ENCODE data around the gene RTCA.

DNA sequence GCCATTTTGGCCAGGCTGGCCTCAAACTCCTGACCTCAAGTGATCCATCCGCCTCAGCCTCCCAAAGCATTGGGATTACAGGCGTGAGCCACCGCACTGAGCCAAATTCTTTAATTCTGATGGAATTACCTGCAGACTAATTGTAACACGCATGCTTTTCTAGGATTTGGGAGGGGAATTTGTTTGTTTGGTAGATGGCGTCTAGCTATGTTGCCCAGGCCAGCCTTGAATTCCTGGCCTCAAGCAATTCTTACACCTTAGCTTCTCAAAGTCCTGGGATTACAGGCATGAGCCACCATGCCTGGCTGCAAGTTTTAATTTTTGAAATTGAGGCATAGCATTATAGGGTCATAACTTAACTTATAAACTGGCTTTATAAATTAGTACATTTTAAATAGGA lies 18.6 kb downstream of the RTCA start:
- TF ChIP-seq SREBF2 (IDR thresholded peaks at IDR 0.05) (no peak), EP300 (IDR thresholded peaks at IDR 0.05) (no peak), MYC (IDR thresholded peaks at IDR 0.05; ENCODE audit: borderline replicate concordance, low read length) (no peak), CBX2 (IDR thresholded peaks at IDR 0.05; ENCODE audit: borderline replicate concordance, low read depth) (no peak), FOSL2 (IDR thresholded peaks at IDR 0.05) (no peak), FOSL2 (CRISPR knock-in tag; IDR thresholded peaks at IDR 0.05) (no peak), POLR2A (IDR thresholded peaks at IDR 0.05; ENCODE audit: low read length) (no peak), NR3C1 (IDR thresholded peaks at IDR 0.05) (no peak)
- TF ChIP-seq, protein P1, sequence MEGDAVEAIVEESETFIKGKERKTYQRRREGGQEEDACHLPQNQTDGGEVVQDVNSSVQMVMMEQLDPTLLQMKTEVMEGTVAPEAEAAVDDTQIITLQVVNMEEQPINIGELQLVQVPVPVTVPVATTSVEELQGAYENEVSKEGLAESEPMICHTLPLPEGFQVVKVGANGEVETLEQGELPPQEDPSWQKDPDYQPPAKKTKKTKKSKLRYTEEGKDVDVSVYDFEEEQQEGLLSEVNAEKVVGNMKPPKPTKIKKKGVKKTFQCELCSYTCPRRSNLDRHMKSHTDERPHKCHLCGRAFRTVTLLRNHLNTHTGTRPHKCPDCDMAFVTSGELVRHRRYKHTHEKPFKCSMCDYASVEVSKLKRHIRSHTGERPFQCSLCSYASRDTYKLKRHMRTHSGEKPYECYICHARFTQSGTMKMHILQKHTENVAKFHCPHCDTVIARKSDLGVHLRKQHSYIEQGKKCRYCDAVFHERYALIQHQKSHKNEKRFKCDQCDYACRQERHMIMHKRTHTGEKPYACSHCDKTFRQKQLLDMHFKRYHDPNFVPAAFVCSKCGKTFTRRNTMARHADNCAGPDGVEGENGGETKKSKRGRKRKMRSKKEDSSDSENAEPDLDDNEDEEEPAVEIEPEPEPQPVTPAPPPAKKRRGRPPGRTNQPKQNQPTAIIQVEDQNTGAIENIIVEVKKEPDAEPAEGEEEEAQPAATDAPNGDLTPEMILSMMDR (IDR thresholded peaks at IDR 0.05), result no peak
- TF ChIP-seq, protein P2, sequence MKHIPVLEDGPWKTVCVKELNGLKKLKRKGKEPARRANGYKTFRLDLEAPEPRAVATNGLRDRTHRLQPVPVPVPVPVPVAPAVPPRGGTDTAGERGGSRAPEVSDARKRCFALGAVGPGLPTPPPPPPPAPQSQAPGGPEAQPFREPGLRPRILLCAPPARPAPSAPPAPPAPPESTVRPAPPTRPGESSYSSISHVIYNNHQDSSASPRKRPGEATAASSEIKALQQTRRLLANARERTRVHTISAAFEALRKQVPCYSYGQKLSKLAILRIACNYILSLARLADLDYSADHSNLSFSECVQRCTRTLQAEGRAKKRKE (CRISPR knock-in tag; IDR thresholded peaks at IDR 0.05; ENCODE audit: low read depth), result no peak
- TF ChIP-seq, protein P3, sequence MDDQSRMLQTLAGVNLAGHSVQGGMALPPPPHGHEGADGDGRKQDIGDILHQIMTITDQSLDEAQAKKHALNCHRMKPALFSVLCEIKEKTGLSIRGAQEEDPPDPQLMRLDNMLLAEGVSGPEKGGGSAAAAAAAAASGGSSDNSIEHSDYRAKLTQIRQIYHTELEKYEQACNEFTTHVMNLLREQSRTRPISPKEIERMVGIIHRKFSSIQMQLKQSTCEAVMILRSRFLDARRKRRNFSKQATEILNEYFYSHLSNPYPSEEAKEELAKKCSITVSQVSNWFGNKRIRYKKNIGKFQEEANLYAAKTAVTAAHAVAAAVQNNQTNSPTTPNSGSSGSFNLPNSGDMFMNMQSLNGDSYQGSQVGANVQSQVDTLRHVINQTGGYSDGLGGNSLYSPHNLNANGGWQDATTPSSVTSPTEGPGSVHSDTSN (IDR thresholded peaks at IDR 0.05), result no peak
- TF ChIP-seq, protein P4, sequence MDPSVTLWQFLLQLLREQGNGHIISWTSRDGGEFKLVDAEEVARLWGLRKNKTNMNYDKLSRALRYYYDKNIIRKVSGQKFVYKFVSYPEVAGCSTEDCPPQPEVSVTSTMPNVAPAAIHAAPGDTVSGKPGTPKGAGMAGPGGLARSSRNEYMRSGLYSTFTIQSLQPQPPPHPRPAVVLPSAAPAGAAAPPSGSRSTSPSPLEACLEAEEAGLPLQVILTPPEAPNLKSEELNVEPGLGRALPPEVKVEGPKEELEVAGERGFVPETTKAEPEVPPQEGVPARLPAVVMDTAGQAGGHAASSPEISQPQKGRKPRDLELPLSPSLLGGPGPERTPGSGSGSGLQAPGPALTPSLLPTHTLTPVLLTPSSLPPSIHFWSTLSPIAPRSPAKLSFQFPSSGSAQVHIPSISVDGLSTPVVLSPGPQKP (IDR thresholded peaks at IDR 0.05; ENCODE audit: low read depth, low read length), result no peak
- TF ChIP-seq, protein P5, sequence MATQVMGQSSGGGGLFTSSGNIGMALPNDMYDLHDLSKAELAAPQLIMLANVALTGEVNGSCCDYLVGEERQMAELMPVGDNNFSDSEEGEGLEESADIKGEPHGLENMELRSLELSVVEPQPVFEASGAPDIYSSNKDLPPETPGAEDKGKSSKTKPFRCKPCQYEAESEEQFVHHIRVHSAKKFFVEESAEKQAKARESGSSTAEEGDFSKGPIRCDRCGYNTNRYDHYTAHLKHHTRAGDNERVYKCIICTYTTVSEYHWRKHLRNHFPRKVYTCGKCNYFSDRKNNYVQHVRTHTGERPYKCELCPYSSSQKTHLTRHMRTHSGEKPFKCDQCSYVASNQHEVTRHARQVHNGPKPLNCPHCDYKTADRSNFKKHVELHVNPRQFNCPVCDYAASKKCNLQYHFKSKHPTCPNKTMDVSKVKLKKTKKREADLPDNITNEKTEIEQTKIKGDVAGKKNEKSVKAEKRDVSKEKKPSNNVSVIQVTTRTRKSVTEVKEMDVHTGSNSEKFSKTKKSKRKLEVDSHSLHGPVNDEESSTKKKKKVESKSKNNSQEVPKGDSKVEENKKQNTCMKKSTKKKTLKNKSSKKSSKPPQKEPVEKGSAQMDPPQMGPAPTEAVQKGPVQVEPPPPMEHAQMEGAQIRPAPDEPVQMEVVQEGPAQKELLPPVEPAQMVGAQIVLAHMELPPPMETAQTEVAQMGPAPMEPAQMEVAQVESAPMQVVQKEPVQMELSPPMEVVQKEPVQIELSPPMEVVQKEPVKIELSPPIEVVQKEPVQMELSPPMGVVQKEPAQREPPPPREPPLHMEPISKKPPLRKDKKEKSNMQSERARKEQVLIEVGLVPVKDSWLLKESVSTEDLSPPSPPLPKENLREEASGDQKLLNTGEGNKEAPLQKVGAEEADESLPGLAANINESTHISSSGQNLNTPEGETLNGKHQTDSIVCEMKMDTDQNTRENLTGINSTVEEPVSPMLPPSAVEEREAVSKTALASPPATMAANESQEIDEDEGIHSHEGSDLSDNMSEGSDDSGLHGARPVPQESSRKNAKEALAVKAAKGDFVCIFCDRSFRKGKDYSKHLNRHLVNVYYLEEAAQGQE (IDR thresholded peaks at IDR 0.05), result no peak

All from A549 (cell line).